HFF-Myc (cell line): ENCODE measurements around the gene HEY2.
"Not testable (repeated sequence)": the region's sequence is repeated elsewhere in the genome, so short reads cannot be mapped to it uniquely, and the experiment has no call there.

Experiments used
- DNase-seq: peaks from one replicate; pipeline ENCODE4 v3.0.0-alpha.2; 2011; ENCODE audit warnings: low read depth; ENCODE audit errors: extremely low read depth
- H3K4me3 ChIP-seq: replicated peaks from 2 replicates; pipeline ENCODE4 v1.5.1; 2011; ENCODE audit warnings: low read depth, mild to moderate bottlenecking, control low read depth, low read length
- CTCF ChIP-seq: IDR thresholded peaks from 2 replicates; pipeline ENCODE4 v1.5.1; 2012; ENCODE audit warnings: mild to moderate bottlenecking, low read depth, low read length, control low read depth; ENCODE audit errors: missing control alignments

Gene HEY2

GRCh38 chr6:125804264-125804663 is 54.8 kb downstream of the HEY2 start:
- no peak overlapping the region for H3K4me3 ChIP-seq
- DNase-seq, result no peak
- TF ChIP-seq CTCF, result no peak

GRCh38 chr6:125804866-125805425 is 55.5 kb downstream of the HEY2 start:
- DNase-seq, H3K4me3 ChIP-seq: not testable (repeated sequence)

GRCh38 chr6:125806813-125807212 is 57.4 kb downstream of the HEY2 start:
- no peak overlapping the region for H3K4me3 ChIP-seq
- TF ChIP-seq CTCF, result no peak
- DNase-seq, result no peak

- TF ChIP-seq CTCF, result no peak
- H3K4me3 ChIP-seq, result no peak overlapping the region
- no peak for DNase-seq
Observed at GRCh38 chr6:125807293-125807692, 57.9 kb downstream of the HEY2 start.

- H3K4me3 ChIP-seq, result no peak overlapping the region
- DNase-seq, result no peak
- no peak for TF ChIP-seq CTCF
Observed at GRCh38 chr6:125808060-125808459, 58.6 kb downstream of the HEY2 start.

- TF ChIP-seq CTCF, result no peak
Observed at GRCh38 chr6:125808591-125808990, 59.2 kb downstream of the HEY2 start.

GRCh38 chr6:125809570-125810170 is 60.2 kb downstream of the HEY2 start:
- DNase-seq, result no peak
- TF ChIP-seq CTCF, result no peak
- H3K4me3 ChIP-seq, result no peak overlapping the region

More at GRCh38 chr6:125808591-125808990, 59.2 kb downstream of the HEY2 start:
- no peak overlapping the region for H3K4me3 ChIP-seq
- DNase-seq, result no peak
